HepG2 (cell line): Measurements from ENCODE around the gene MTHFD1L. TPM values are rescaled to one million over a fixed set of nuclear protein-coding genes. Genes with fewer than 3 reads are reported as not detected.

ENCODE experiments used
- ATAC-seq: fragments of 200-7000 bp; cut with Tn5 transposase; 3 replicates; pipeline ENCODE4 v1.9.1; 2020; ENCODE audit warnings: mild to moderate bottlenecking, moderate library complexity
- BruUV-seq: library from RNA; stranded (reverse); fragments of 400-500 nt; replicated peaks from 2 replicates; lab custom pipeline; 2021; lab: Mats Ljungman, UMichigan
- CTCF ChIA-PET: fragments of 300-600 bp; formaldehyde crosslinking; extraction: SDS; loops from one replicate; lab custom pipeline; 2021; ENCODE audit warnings: low total read pairs, inconsistent platforms, low intra/inter-chr PET ratio; lab: Yijun Ruan, JAX
- POLR2A ChIA-PET: fragments of 350-600 bp; sonication (Branson Sonifier 250); formaldehyde crosslinking; loops from one replicate; lab custom pipeline; 2020; ENCODE audit warnings: antibody characterized with exemption, inconsistent platforms; lab: Yijun Ruan, JAX
- DNase-seq: peaks from one replicate; pipeline ENCODE4 v3.0.0-alpha.2; 2015; ENCODE audit warnings: low spot score
- FAIRE-seq: peaks from 3 replicates; lab custom pipeline; 2011; peaks lifted over from hg19 to GRCh38; lab: Jason Lieb, UNC
- H2AFZ ChIP-seq: one replicate; pipeline ENCODE4 v1.6.1; 2011; ENCODE audit warnings: low read length, inconsistent platforms
- H3K27ac ChIP-seq: fragments of 300-600 bp; 3 replicates; pipeline ENCODE4 v1.8.0; 2011; ENCODE audit warnings: mixed run types, mild to moderate bottlenecking, mixed read lengths, low read length, inconsistent platforms; ENCODE audit not compliant: insufficient read depth; ENCODE audit errors: extremely low read length
- H3K27me3 ChIP-seq, 2 experiments: fragments of 200-600 bp in 1 of 2; 2 replicates in 1 of 2; 3 replicates in 1 of 2; pipeline versions ENCODE4 v1.6.0 to v1.8.0; 2011; ENCODE audit warnings: low read length in 2 of 2, mild to moderate bottlenecking in 2 of 2, moderate library complexity in 2 of 2, inconsistent platforms in 1 of 2; ENCODE audit not compliant: insufficient read depth in 2 of 2, control insufficient read depth in 1 of 2
- H3K36me3 ChIP-seq, 2 experiments: fragments of 200-600 bp in 1 of 2; replicated peaks in 1 of 2; 2 replicates in 1 of 2; 3 replicates in 1 of 2; pipeline versions ENCODE4 v1.5.1 to v1.8.0; 2011; ENCODE audit warnings: low read length in 2 of 2, inconsistent platforms in 1 of 2; ENCODE audit not compliant: insufficient read depth in 2 of 2, control insufficient read depth in 1 of 2
- H3K4me1 ChIP-seq: 2 replicates; pipeline ENCODE4 v1.5.1; 2012; ENCODE audit warnings: low read length, inconsistent platforms; ENCODE audit not compliant: insufficient read depth
- H3K4me2 ChIP-seq: 2 replicates; pipeline ENCODE4 v1.6.0; 2011; ENCODE audit warnings: low read depth, low read length, inconsistent platforms
- H3K4me3 ChIP-seq, 3 experiments: fragments of 200-600 bp in 1 of 3; sonication (generic), shearing (Covaris generic) in 1 of 3; replicated peaks in 1 of 3; 2 replicates each; pipeline ENCODE4 v1.5.1; 2011 to 2016; ENCODE audit warnings: low read length in 3 of 3, inconsistent platforms in 2 of 3, low read depth in 2 of 3, mild to moderate bottlenecking in 2 of 3, control low read depth in 1 of 3, mixed read lengths in 1 of 3; ENCODE audit not compliant: insufficient read depth in 1 of 3
- H3K79me2 ChIP-seq: one replicate; pipeline ENCODE4 v1.6.1; 2011; ENCODE audit warnings: low read length, inconsistent platforms; ENCODE audit not compliant: insufficient read depth
- H3K9ac ChIP-seq: 2 replicates; pipeline ENCODE4 v1.6.0; 2011; ENCODE audit warnings: mild to moderate bottlenecking, low read depth, low read length, inconsistent platforms; ENCODE audit not compliant: insufficient read depth
- H3K9me3 ChIP-seq: 2 replicates; pipeline ENCODE4 v1.5.1; 2012; ENCODE audit warnings: mild to moderate bottlenecking, low read length
- H4K20me1 ChIP-seq: 2 replicates; pipeline ENCODE4 v1.6.0; 2011; ENCODE audit warnings: inconsistent platforms, mild to moderate bottlenecking, low read length, moderate library complexity; ENCODE audit not compliant: insufficient read depth
- IRX3 ChIP-seq: sonication (generic); formaldehyde crosslinking; IDR thresholded peaks from 2 replicates; pipeline ENCODE4 v1.8.1; 2023; ENCODE audit warnings: mild to moderate bottlenecking, low read depth, missing genetic modification reagents, borderline replicate concordance
- ISL2 ChIP-seq: sonication (generic); formaldehyde crosslinking; IDR thresholded peaks from 2 replicates; pipeline ENCODE4 v1.5.0; 2020; ENCODE audit warnings: missing genetic modification reagents
- TCF12 ChIP-seq, 2 experiments: fragments of 450-650 bp in 1 of 2; sonication (generic) in 1 of 2; formaldehyde crosslinking in 1 of 2; IDR thresholded peaks; 2 replicates each; pipeline versions ENCODE4 v1.6.1 to v1.8.0; 2017 to 2022; ENCODE audit warnings: antibody characterized with exemption in 1 of 2, mild to moderate bottlenecking in 1 of 2, missing genetic modification reagents in 1 of 2, moderate library complexity in 1 of 2
- THAP11 ChIP-seq: IDR thresholded peaks from 2 replicates; pipeline ENCODE4 v1.6.1; 2016; ENCODE audit warnings: missing biosample characterization, missing genetic modification reagents
- ZEB1 ChIP-seq: IDR thresholded peaks from 2 replicates; pipeline ENCODE4 v1.6.1; 2012; ENCODE audit warnings: mild to moderate bottlenecking, low read depth, inconsistent platforms; ENCODE audit not compliant: insufficient replicate concordance
- ZMYM2 ChIP-seq: sonication (generic); formaldehyde crosslinking; IDR thresholded peaks from 2 replicates; pipeline ENCODE4 v1.8.0; 2022; ENCODE audit warnings: mild to moderate bottlenecking, missing genetic modification reagents
- ZNF33B ChIP-seq: sonication (generic); formaldehyde crosslinking; IDR thresholded peaks from 2 replicates; pipeline ENCODE4 v1.5.1; 2020; ENCODE audit warnings: mild to moderate bottlenecking, missing genetic modification reagents
- WGBS: methylation state at CpG from one replicate; pipeline ENCODE4 v1.1.6; 2017; ENCODE audit warnings: low lambda C conversion rate; 5-methylcytosine and 5-hydroxymethylcytosine counted together
- in situ Hi-C: cut with HindIII; loops from 2 replicates; pipeline ENCODE4 v1.10.0; 2017; ENCODE audit warnings: low pct_unique_long_range_greater_than_20kb; ENCODE audit not compliant: extremely low pct_ligation_motif_present
- intact Hi-C: fragments of 100-400 bp; cut with micrococcal nuclease; formaldehyde crosslinking; loops from one replicate; pipeline ENCODE4 v1.10.0; 2022; ENCODE audit not compliant: unreplicated experiment
- polyA plus RNA-seq, 8 experiments: library from polyadenylated mRNA; depleted of rRNA in 3 of 8; stranded (reverse) in 7 of 8; unstranded in 1 of 8; fragments of >200 nt; fragmentation: Illumina TruSeq in 4 of 8; extraction: Trizol in 4 of 8; gene quantifications; 2 replicates each; pipeline versions ENCODE4 v1.2.1 to v1.2.3, GENCODE V29; 2011 to 2016; ENCODE audit warnings: low read depth in 4 of 8, missing spikeins in 1 of 8, mixed read lengths in 1 of 8; ENCODE audit not compliant: insufficient read depth in 1 of 8
- total RNA-seq, 5 experiments: library from RNA; depleted of rRNA; stranded (reverse); fragments of >200 nt; fragmentation: Illumina TruSeq; extraction: Trizol; gene quantifications; 2 replicates each; pipeline ENCODE4 v1.2.3, GENCODE V29; 2016; ENCODE audit warnings: low read depth in 1 of 5
- TF ChIP-seq, protein P1 (sequence below): sonication (generic); formaldehyde crosslinking; IDR thresholded peaks from 2 replicates; pipeline ENCODE4 v1.4.0; 2020; ENCODE audit warnings: missing genetic modification reagents, borderline replicate concordance
- TF ChIP-seq, protein P2 (sequence below): sonication (generic); formaldehyde crosslinking; IDR thresholded peaks from 2 replicates; pipeline ENCODE4 v1.9.0; 2021; ENCODE audit warnings: missing genetic modification reagents, borderline replicate concordance
- TF ChIP-seq, protein P3 (sequence below): sonication (generic); formaldehyde crosslinking; IDR thresholded peaks from 2 replicates; pipeline ENCODE4 v1.4.0; 2020; ENCODE audit warnings: missing genetic modification reagents, borderline replicate concordance

The MTHFD1L gene
- total and polyA plus RNA-seq, 2 of the 13 experiments (the other 11 are each of a cell fraction or from before 2014, with no cell fraction given), result 24.0 to 39.6 TPM

DNA sequence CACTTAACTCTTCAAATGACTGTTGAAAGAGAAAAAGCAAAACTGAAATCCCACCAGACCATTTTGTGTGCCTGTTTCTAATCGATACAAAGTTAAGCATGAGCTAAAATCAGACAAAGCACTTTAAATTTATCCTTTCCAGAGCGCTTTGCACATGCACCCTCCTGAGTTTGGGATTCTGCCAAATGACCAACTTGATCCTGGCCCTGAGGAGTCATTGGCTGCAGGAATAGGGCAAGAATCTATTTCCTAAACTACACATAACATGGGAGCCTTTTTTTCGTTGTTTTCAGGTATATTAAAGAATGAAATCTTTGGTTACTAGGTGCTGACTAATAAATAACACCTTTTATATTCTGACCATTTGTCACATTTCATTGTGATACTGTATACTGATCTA is 23.8 kb upstream of the MTHFD1L start:
- 5% methylated on average over 3 of the region's 3 CpGs for WGBS
- DNase-seq, result no peak
- ATAC-seq, result no peak

DNA sequence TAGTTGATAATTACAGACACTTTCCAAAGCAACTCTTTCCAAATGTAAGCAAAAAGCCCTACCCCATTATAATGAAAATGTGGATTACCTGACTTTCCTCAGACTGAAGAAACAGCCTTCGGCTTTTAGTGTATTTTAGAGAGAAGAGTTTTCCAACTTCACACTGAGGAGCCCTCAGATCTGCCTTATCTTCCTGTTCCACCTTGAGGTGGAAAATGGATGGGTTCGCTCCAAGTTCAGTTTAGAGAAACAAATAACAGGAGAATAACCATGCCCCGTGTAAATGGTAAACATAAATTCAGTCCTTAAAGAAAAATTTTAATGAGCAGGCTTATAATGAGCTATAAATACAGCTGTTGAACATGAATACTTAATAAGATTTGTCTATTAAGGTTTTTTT is 21.1 kb upstream of the MTHFD1L start:
- POLR2A ChIA-PET, result no interaction called here
- no peaks in the 10 kb centered on the region for H3K9me3 ChIP-seq
- BruUV-seq, result no TSS peak
- H3K4me2 ChIP-seq, result no peak overlapping the region
- H3K79me2 ChIP-seq, result no peaks in the 10 kb centered on the region
- no peak overlapping the region for H3K9ac ChIP-seq
- no peak overlapping the region for H3K27ac ChIP-seq
- 0 out of 5 replicates have a peak, but pooled peaks cover 0 to 4% of the 10 kb centered on the region in 2 experiments for H3K27me3 ChIP-seq
- no peaks in the 10 kb centered on the region for H4K20me1 ChIP-seq
- no peak for FAIRE-seq
- ATAC-seq, result no peak
- no peak overlapping the region for H3K4me3 ChIP-seq
- in situ Hi-C loops, result no loop called here
- intact Hi-C loops, result no loop called here
- peaks cover 16% of the 10 kb centered on the region for H3K4me1 ChIP-seq
- DNase-seq, result no peak
- no peak overlapping the region for H2AFZ ChIP-seq
- H3K36me3 ChIP-seq, result no peaks in the 10 kb centered on the region
- CTCF ChIA-PET, result no interaction called here
- 53% methylated on average over 3 of the region's 3 CpGs for WGBS
- TF ChIP-seq, protein P1, sequence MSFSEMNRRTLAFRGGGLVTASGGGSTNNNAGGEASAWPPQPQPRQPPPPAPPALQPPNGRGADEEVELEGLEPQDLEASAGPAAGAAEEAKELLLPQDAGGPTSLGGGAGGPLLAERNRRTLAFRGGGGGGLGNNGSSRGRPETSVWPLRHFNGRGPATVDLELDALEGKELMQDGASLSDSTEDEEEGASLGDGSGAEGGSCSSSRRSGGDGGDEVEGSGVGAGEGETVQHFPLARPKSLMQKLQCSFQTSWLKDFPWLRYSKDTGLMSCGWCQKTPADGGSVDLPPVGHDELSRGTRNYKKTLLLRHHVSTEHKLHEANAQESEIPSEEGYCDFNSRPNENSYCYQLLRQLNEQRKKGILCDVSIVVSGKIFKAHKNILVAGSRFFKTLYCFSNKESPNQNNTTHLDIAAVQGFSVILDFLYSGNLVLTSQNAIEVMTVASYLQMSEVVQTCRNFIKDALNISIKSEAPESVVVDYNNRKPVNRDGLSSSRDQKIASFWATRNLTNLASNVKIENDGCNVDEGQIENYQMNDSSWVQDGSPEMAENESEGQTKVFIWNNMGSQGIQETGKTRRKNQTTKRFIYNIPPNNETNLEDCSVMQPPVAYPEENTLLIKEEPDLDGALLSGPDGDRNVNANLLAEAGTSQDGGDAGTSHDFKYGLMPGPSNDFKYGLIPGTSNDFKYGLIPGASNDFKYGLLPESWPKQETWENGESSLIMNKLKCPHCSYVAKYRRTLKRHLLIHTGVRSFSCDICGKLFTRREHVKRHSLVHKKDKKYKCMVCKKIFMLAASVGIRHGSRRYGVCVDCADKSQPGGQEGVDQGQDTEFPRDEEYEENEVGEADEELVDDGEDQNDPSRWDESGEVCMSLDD (CRISPR knock-in tag), result no peak
- TF ChIP-seq IRX3 (CRISPR knock-in tag) (no peak), ZNF33B (CRISPR knock-in tag) (no peak), ZMYM2 (CRISPR knock-in tag) (no peak), TCF12 (IDR thresholded peaks at IDR 0.05) (no peak), TCF12 (CRISPR knock-in tag; IDR thresholded peaks at IDR 0.05) (no peak), THAP11 (CRISPR knock-in tag) (no peak), ISL2 (no peak)
- TF ChIP-seq, protein P2, sequence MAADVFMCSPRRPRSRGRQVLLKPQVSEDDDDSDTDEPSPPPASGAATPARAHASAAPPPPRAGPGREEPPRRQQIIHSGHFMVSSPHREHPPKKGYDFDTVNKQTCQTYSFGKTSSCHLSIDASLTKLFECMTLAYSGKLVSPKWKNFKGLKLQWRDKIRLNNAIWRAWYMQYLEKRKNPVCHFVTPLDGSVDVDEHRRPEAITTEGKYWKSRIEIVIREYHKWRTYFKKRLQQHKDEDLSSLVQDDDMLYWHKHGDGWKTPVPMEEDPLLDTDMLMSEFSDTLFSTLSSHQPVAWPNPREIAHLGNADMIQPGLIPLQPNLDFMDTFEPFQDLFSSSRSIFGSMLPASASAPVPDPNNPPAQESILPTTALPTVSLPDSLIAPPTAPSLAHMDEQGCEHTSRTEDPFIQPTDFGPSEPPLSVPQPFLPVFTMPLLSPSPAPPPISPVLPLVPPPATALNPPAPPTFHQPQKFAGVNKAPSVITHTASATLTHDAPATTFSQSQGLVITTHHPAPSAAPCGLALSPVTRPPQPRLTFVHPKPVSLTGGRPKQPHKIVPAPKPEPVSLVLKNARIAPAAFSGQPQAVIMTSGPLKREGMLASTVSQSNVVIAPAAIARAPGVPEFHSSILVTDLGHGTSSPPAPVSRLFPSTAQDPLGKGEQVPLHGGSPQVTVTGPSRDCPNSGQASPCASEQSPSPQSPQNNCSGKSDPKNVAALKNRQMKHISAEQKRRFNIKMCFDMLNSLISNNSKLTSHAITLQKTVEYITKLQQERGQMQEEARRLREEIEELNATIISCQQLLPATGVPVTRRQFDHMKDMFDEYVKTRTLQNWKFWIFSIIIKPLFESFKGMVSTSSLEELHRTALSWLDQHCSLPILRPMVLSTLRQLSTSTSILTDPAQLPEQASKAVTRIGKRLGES (CRISPR knock-in tag), result no peak
- TF ChIP-seq, protein P3, sequence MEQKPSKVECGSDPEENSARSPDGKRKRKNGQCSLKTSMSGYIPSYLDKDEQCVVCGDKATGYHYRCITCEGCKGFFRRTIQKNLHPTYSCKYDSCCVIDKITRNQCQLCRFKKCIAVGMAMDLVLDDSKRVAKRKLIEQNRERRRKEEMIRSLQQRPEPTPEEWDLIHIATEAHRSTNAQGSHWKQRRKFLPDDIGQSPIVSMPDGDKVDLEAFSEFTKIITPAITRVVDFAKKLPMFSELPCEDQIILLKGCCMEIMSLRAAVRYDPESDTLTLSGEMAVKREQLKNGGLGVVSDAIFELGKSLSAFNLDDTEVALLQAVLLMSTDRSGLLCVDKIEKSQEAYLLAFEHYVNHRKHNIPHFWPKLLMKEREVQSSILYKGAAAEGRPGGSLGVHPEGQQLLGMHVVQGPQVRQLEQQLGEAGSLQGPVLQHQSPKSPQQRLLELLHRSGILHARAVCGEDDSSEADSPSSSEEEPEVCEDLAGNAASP (CRISPR knock-in tag), result no peak

More for the DNA sequence above, 23.8 kb upstream of the MTHFD1L start:
- ChIA-PET CTCF (no interaction called here), POLR2A (no interaction called here)
- Histone ChIP-seq H4K20me1 (no peaks in the 10 kb centered on the region), H3K79me2 (no peaks in the 10 kb centered on the region), H3K4me1 (peaks cover 7% of the 10 kb centered on the region), H3K9ac (no peak overlapping the region), H3K27me3 (0 out of 5 replicates have a peak, but pooled peaks cover 0 to 7% of the 10 kb centered on the region in 2 experiments), H3K27ac (no peak overlapping the region), H3K9me3 (no peaks in the 10 kb centered on the region), H2AFZ (no peak overlapping the region)
- in situ Hi-C loops, result no loop called here
- peak; percentile 4 for FAIRE-seq
- intact Hi-C loops, result no loop called here
- no peak for TF ChIP-seq ZEB1
- TF ChIP-seq, all 625 proteins: peak for 0
- H3K4me2 ChIP-seq, result no peak overlapping the region
- no TSS peak for BruUV-seq
- no peak overlapping the region for H3K4me3 ChIP-seq
- H3K36me3 ChIP-seq, result no peaks in the 10 kb centered on the region
